PC-9 (cell line): Measurements from ENCODE around the gene TULP4. TPM values are rescaled to one million over a fixed set of nuclear protein-coding genes. Genes with fewer than 3 reads are reported as not detected.

ENCODE experiments used
- BruUV-seq: library from RNA; stranded (reverse); fragments of 400-500 nt; replicated peaks from 2 replicates; lab custom pipeline; 2021; lab: Mats Ljungman, UMichigan
- CTCF ChIA-PET: fragments of 300-600 bp; sonication (Branson Sonifier 250); formaldehyde crosslinking; loops from one replicate; lab custom pipeline; 2022; ENCODE audit warnings: antibody characterized with exemption; lab: Charles Lee
- POLR2A ChIA-PET: fragments of 300-600 bp; sonication (Branson Sonifier 250); formaldehyde crosslinking; loops from one replicate; lab custom pipeline; 2022; ENCODE audit warnings: antibody characterized with exemption; ENCODE audit not compliant: unreplicated experiment; lab: Charles Lee
- DNase-seq, 2 experiments: peaks; one replicate each; pipeline versions ENCODE4 v3.0.0 to v3.0.0-alpha.2; 2015 to 2022; ENCODE audit warnings: mixed read lengths in 1 of 2
- H2AFZ ChIP-seq: fragments of 200-600 bp; sonication (generic); 2 replicates; pipeline ENCODE4 v1.8.1; 2017; ENCODE audit warnings: antibody characterized with exemption
- H3F3A ChIP-seq: fragments of 200-600 bp; sonication (generic); 2 replicates; pipeline ENCODE4 v1.8.1; 2017; ENCODE audit warnings: antibody characterized with exemption, mild to moderate bottlenecking, low read depth; ENCODE audit not compliant: insufficient read depth
- H3K27ac ChIP-seq: fragments of 200-600 bp; sonication (generic); 2 replicates; pipeline ENCODE4 v1.6.1; 2016; ENCODE audit warnings: mixed run types
- H3K27me3 ChIP-seq: fragments of 200-600 bp; sonication (generic); 2 replicates; pipeline ENCODE4 v1.6.1; 2016; ENCODE audit warnings: low read depth, mixed run types; ENCODE audit not compliant: insufficient read depth
- H3K36me3 ChIP-seq: fragments of 200-600 bp; sonication (generic); 2 replicates; pipeline ENCODE4 v1.6.1; 2016; ENCODE audit warnings: low read depth, mixed run types
- H3K4me1 ChIP-seq: fragments of 200-600 bp; sonication (generic); replicated peaks from 2 replicates; pipeline ENCODE4 v1.6.1; 2016; ENCODE audit warnings: mixed run types; ENCODE audit not compliant: insufficient read depth
- H3K4me2 ChIP-seq: fragments of 200-600 bp; sonication (generic); 2 replicates; pipeline ENCODE4 v1.6.1; 2017; ENCODE audit warnings: mixed run types
- H3K4me3 ChIP-seq: fragments of 200-600 bp; sonication (generic); 2 replicates; pipeline ENCODE4 v1.6.1; 2016; ENCODE audit warnings: mixed run types
- H3K79me2 ChIP-seq: fragments of 200-600 bp; sonication (generic); 2 replicates; pipeline ENCODE4 v1.6.1; 2017; ENCODE audit warnings: low read depth, mixed run types
- H3K9me2 ChIP-seq: fragments of 200-600 bp; sonication (generic); 2 replicates; pipeline ENCODE4 v1.8.1; 2017; ENCODE audit warnings: mild to moderate bottlenecking; ENCODE audit not compliant: insufficient read depth
- H3K9me3 ChIP-seq: fragments of 200-600 bp; sonication (generic); 2 replicates; pipeline ENCODE4 v1.8.1; 2016; ENCODE audit warnings: low read depth; ENCODE audit not compliant: insufficient read depth
- H4K20me1 ChIP-seq: fragments of 200-600 bp; sonication (generic); 2 replicates; pipeline ENCODE4 v1.8.1; 2017; ENCODE audit not compliant: insufficient read depth
- EZH2 ChIP-seq: fragments of 200-600 bp; sonication (generic); IDR thresholded peaks from 2 replicates; pipeline ENCODE4 v1.8.0; 2017; ENCODE audit warnings: antibody characterized with exemption, low read depth
- intact Hi-C: fragments of 100-400 bp; cut with micrococcal nuclease; formaldehyde crosslinking; loops from one replicate; pipeline ENCODE4 v1.10.0; 2022; ENCODE audit not compliant: unreplicated experiment
- total RNA-seq: library from RNA; stranded (reverse); gene quantifications from 2 replicates; pipeline ENCODE4 v1.2.3, GENCODE V29; 2021
- TF ChIP-seq, protein P1 (sequence below): fragments of 200-600 bp; sonication (generic); conservative IDR thresholded peaks from 2 replicates; pipeline ENCODE4 v1.6.1; 2017; ENCODE audit warnings: mixed run types, antibody characterized with exemption, mild to moderate bottlenecking, moderate library complexity

Gene TULP4
- total RNA-seq, 1 experiment from 2014 or later: 34.0 TPM

DNA sequence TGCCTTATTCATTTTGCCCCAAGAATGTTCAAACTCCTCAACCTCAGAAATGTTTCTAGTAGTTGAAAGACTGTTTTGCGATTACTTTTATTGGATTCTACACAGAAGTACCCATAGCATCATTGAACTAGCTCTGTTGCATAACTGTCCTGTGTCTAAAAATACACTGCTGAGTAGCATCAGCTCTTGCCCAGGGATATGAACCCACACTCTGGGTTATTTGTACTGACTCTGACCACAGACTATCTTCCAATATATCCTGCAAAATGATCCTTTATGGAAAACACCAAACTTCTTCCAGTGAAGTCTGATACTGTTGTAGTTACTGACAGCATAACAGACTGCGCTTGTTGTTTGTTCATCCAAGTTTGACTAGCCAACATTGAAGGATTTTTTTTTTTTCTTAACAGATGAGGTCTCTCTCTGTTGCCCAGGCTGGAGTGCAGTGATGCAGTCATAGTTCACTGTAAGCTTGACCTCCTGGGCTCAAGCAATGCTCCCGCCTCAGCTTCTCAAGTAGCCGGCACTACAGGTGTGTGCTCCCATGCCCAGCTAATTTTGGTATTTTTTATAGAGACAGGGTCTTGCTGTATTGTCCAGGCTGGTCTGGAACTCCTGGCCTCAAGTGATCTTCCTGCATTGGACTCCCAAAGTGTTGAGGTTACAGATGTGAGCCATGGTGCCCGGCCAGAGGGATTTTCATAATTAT is 49.9 kb downstream of the TULP4 start:
- H3K27ac ChIP-seq: no peak overlapping the region
- H3K4me2 ChIP-seq: no peak overlapping the region
- intact Hi-C loops: no loop called here
- H3K79me2 ChIP-seq: no peaks in the 10 kb centered on the region
- no peaks in the 10 kb centered on the region for H3K9me2 ChIP-seq
- no peak overlapping the region for H3K4me3 ChIP-seq
- TF ChIP-seq, protein P1, sequence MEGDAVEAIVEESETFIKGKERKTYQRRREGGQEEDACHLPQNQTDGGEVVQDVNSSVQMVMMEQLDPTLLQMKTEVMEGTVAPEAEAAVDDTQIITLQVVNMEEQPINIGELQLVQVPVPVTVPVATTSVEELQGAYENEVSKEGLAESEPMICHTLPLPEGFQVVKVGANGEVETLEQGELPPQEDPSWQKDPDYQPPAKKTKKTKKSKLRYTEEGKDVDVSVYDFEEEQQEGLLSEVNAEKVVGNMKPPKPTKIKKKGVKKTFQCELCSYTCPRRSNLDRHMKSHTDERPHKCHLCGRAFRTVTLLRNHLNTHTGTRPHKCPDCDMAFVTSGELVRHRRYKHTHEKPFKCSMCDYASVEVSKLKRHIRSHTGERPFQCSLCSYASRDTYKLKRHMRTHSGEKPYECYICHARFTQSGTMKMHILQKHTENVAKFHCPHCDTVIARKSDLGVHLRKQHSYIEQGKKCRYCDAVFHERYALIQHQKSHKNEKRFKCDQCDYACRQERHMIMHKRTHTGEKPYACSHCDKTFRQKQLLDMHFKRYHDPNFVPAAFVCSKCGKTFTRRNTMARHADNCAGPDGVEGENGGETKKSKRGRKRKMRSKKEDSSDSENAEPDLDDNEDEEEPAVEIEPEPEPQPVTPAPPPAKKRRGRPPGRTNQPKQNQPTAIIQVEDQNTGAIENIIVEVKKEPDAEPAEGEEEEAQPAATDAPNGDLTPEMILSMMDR: no peak
- TF ChIP-seq EZH2: no peak
- no peaks in the 10 kb centered on the region; the same call in 1 of the 2 replicates for H4K20me1 ChIP-seq
- peaks cover 4% of the 10 kb centered on the region; the same call in 1 of the 2 replicates for H3K9me3 ChIP-seq
- no peaks in the 10 kb centered on the region for H3K4me1 ChIP-seq
- H3F3A ChIP-seq: no peaks in the 10 kb centered on the region
- H3K27me3 ChIP-seq: no peaks in the 10 kb centered on the region
- BruUV-seq: no TSS peak
- no peak overlapping the region for H2AFZ ChIP-seq
- ChIA-PET POLR2A (no interaction called here), CTCF (no interaction called here)
- DNase-seq: no peak
- H3K36me3 ChIP-seq: no peaks in the 10 kb centered on the region

DNA sequence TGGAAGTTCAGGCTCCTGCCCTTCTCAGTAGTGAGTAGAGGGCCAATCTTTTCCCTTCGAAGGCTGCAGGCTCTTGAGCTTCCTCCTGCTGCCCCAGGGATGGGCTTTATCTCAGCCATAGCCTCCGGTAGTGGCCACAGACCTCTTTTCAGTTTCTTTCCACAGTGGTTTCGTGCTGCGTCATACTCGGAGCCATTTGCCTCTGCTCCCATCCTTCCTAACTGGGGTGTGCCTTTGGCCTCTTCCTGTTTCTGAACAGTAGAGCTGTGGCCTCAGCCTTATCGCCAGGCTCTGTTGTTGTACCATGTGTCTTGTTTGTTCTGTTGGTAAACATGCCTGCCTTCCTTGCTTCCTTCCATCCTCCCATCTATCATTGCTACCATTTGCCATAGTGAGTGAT is 54.1 kb downstream of the TULP4 start:
- BruUV-seq: no TSS peak
- Histone ChIP-seq H3F3A (no peaks in the 10 kb centered on the region), H3K4me3 (no peak overlapping the region), H3K27ac (no peak overlapping the region), H3K4me1 (no peaks in the 10 kb centered on the region), H2AFZ (no peak overlapping the region), H3K9me2 (no peaks in the 10 kb centered on the region), H3K4me2 (no peak overlapping the region), H3K79me2 (no peaks in the 10 kb centered on the region), H4K20me1 (no peaks in the 10 kb centered on the region; the same call in 1 of the 2 replicates), H3K27me3 (no peaks in the 10 kb centered on the region), H3K9me3 (peaks cover 4% of the 10 kb centered on the region; the same call in 1 of the 2 replicates), H3K36me3 (no peaks in the 10 kb centered on the region)
- intact Hi-C loops: no loop called here
- DNase-seq: no peak
- ChIA-PET CTCF (no interaction called here), POLR2A (no interaction called here)
- TF ChIP-seq, protein P1: no peak
- no peak for TF ChIP-seq EZH2

DNA sequence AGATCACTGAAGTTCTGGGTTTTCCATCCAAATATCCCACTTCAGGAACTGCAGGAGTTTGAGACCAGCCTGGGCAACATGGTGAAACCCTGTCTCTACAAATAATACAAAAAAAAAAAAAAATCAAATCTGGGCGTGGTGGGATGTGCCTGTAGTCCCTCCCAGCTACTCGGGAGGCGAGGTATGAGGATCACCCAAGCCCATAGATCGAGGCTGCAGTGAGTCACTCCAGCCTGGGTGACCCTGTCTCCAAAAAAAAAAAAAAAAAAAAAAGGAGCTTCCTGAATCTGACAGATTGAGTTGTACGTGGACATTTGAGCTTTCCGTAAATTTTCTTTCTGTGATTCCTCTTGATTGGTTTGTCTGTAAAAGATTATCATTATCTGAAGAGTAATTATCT is 55.6 kb downstream of the TULP4 start:
- H3K9me3 ChIP-seq: peaks cover 4% of the 10 kb centered on the region; the same call in 1 of the 2 replicates
- no peak for TF ChIP-seq EZH2
- TF ChIP-seq, protein P1: no peak
- no TSS peak for BruUV-seq
- H3F3A ChIP-seq: no peaks in the 10 kb centered on the region
- H3K4me3 ChIP-seq: no peak overlapping the region
- H3K27me3 ChIP-seq: no peaks in the 10 kb centered on the region
- ChIA-PET CTCF (no interaction called here), POLR2A (no interaction called here)
- intact Hi-C loops: no loop called here
- H4K20me1 ChIP-seq: no peaks in the 10 kb centered on the region; the same call in 1 of the 2 replicates
- no peaks in the 10 kb centered on the region for H3K36me3 ChIP-seq
- DNase-seq: no peak
- H3K27ac ChIP-seq: no peak overlapping the region
- no peak overlapping the region for H3K4me2 ChIP-seq
- no peaks in the 10 kb centered on the region for H3K4me1 ChIP-seq
- no peak overlapping the region for H2AFZ ChIP-seq
- H3K79me2 ChIP-seq: no peaks in the 10 kb centered on the region
- no peaks in the 10 kb centered on the region for H3K9me2 ChIP-seq
